Trophoblast cell (in vitro differentiated cells and primary cell): ENCODE data around the gene DCDC2B.

ENCODE experiments used
- DNase-seq, 2 donors: peaks; one replicate each; pipeline ENCODE4 v3.0.0-alpha.2; 2016
- H2AFZ ChIP-seq: 2 replicates; pipeline ENCODE4 v1.6.1; 2013; ENCODE audit warnings: low read length, moderate library complexity, mild to moderate bottlenecking; ENCODE audit not compliant: insufficient read depth, poor library complexity
- H2AK5ac ChIP-seq: 2 replicates; pipeline ENCODE4 v1.6.1; 2013; ENCODE audit warnings: mild to moderate bottlenecking, low read length
- H2BK120ac ChIP-seq: 2 replicates; pipeline ENCODE4 v1.6.1; 2013; ENCODE audit warnings: low read length, mild to moderate bottlenecking, moderate library complexity; ENCODE audit not compliant: insufficient read depth, poor library complexity
- H2BK12ac ChIP-seq: 2 replicates; pipeline ENCODE4 v1.6.1; 2013; ENCODE audit warnings: mild to moderate bottlenecking, low read length, moderate library complexity
- H2BK5ac ChIP-seq: 2 replicates; pipeline ENCODE4 v1.6.1; 2013; ENCODE audit warnings: low read length, low read depth, moderate library complexity, mild to moderate bottlenecking; ENCODE audit not compliant: poor library complexity
- H3K14ac ChIP-seq: 2 replicates; pipeline ENCODE4 v1.6.1; 2013; ENCODE audit warnings: mild to moderate bottlenecking, low read length
- H3K18ac ChIP-seq: 2 replicates; pipeline ENCODE4 v1.6.1; 2013; ENCODE audit warnings: mild to moderate bottlenecking, low read length
- H3K23ac ChIP-seq: 2 replicates; pipeline ENCODE4 v1.6.1; 2013; ENCODE audit warnings: low read length
- H3K27ac ChIP-seq: 2 replicates; pipeline ENCODE4 v1.5.1; 2013; ENCODE audit warnings: low read depth, mild to moderate bottlenecking, inconsistent platforms, low read length, moderate library complexity
- H3K27me3 ChIP-seq: 2 replicates; pipeline ENCODE4 v1.6.1; 2013; ENCODE audit warnings: inconsistent platforms, mild to moderate bottlenecking, low read length, moderate library complexity; ENCODE audit not compliant: insufficient read depth
- H3K36me3 ChIP-seq, 2 experiments: 1 replicate in 1 of 2; 2 replicates in 1 of 2; pipeline ENCODE4 v1.6.1; 2013; ENCODE audit warnings: low read length in 2 of 2, mild to moderate bottlenecking in 2 of 2, moderate library complexity in 1 of 2; ENCODE audit not compliant: insufficient read depth in 2 of 2, control insufficient read depth in 1 of 2
- H3K4ac ChIP-seq: 2 replicates; pipeline ENCODE4 v1.6.1; 2013; ENCODE audit warnings: low read depth, mild to moderate bottlenecking, low read length, moderate library complexity
- H3K4me1 ChIP-seq, 2 experiments: 1 replicate in 1 of 2; 2 replicates in 1 of 2; pipeline ENCODE4 v1.6.1; 2013; ENCODE audit warnings: low read length in 2 of 2, mild to moderate bottlenecking in 2 of 2, moderate library complexity in 1 of 2; ENCODE audit not compliant: insufficient read depth in 2 of 2, control insufficient read depth in 1 of 2
- H3K4me2 ChIP-seq: 2 replicates; pipeline ENCODE4 v1.6.1; 2013; ENCODE audit warnings: inconsistent platforms, mild to moderate bottlenecking, low read length, moderate library complexity
- H3K4me3 ChIP-seq: 2 replicates; pipeline ENCODE4 v1.5.1; 2013; ENCODE audit warnings: mild to moderate bottlenecking, low read depth, low read length, inconsistent platforms
- H3K79me1 ChIP-seq: one replicate; pipeline ENCODE4 v1.6.1; 2013; ENCODE audit warnings: low read length
- H3K79me2 ChIP-seq: 2 replicates; pipeline ENCODE4 v1.6.1; 2013; ENCODE audit warnings: low read length, mild to moderate bottlenecking; ENCODE audit not compliant: control insufficient read depth, insufficient read depth, poor library complexity
- H3K9ac ChIP-seq: 2 replicates; pipeline ENCODE4 v1.6.1; 2013; ENCODE audit warnings: mild to moderate bottlenecking, low read length
- H3K9me3 ChIP-seq: 2 replicates; pipeline ENCODE4 v1.6.1; 2013; ENCODE audit warnings: low read depth, mild to moderate bottlenecking, control low read depth, inconsistent platforms, low read length; ENCODE audit not compliant: insufficient read depth
- H4K12ac ChIP-seq: 2 replicates; pipeline ENCODE4 v1.6.1; 2013; ENCODE audit warnings: low read depth, mild to moderate bottlenecking, low read length, moderate library complexity
- H4K8ac ChIP-seq: 2 replicates; pipeline ENCODE4 v1.6.1; 2013; ENCODE audit warnings: low read depth, mild to moderate bottlenecking, low read length, moderate library complexity
- H4K91ac ChIP-seq: one replicate; pipeline ENCODE4 v1.6.1; 2013; ENCODE audit warnings: low read depth, mild to moderate bottlenecking, low read length, moderate library complexity
- WGBS: extraction: QIAGEN DNeasy Blood & Tissue Kit; methylation state at CpG from one replicate; pipeline ENCODE4 v1.1.7; 2013; ENCODE audit warnings: missing lambda C conversion rate; ENCODE audit not compliant: insufficient read length, insufficient coverage; ENCODE audit errors: extremely low coverage; 5-methylcytosine and 5-hydroxymethylcytosine counted together

Gene DCDC2B

DNA sequence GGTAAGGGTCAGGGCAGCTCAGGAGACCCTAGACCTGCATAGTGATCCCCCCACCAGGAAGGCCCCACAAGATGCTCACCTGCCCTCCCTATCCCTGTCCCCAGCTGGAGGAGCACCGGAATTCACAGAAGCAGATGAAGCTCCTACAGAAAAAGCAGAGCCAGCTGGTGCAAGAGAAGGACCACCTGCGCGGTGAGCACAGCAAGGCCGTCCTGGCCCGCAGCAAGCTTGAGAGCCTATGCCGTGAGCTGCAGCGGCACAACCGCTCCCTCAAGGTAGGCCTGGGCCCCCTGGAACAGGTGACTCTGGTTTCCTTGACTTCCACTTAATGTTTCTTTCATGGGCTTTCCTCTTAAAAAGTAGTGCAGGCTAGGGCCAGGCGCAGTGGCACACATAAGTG lies 21.0 kb upstream of the DCDC2B start:
- Histone ChIP-seq H3K27me3 (no peaks in the 10 kb centered on the region), H4K8ac (no peak overlapping the region), H3K4me2 (no peak overlapping the region)

DNA sequence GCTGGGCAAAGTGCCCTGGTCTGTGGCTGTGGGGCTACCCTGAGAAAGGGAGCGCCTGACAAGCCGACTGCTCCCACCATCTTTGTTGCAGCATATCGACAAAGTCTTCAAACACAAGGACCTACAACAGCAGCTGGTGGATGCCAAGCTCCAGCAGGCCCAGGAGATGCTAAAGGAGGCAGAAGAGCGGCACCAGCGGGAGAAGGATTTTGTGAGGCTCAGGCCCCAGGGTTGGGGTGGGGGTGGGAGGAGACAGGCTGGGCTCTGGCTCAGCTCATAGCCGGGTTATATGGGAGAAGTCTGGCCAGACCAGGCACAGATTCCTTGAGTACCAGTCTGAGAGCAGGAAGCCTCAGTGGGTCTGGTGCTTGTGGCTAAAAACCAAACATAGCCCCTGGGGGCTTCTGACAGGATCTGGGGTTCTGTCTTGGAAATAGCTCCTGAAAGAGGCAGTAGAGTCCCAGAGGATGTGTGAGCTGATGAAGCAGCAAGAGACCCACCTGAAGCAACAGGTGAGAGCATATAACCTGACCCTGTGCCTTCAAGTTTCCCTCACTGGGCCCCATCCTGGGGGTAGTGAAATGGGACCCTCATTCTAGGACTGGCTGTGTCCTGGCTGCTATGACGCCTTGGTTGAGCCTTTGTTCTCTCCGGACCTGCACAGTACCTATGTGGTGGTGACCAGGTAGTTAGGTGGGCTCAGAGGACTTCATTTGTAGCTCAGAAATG lies 16.5 kb upstream of the DCDC2B start:
- H3K27me3 ChIP-seq = no peaks in the 10 kb centered on the region
- no peaks in the 10 kb centered on the region for H3K79me2 ChIP-seq
- no peak for DNase-seq
- H3K79me1 ChIP-seq = no peaks in the 10 kb centered on the region
- H3K4ac ChIP-seq = no peak overlapping the region
- H2AFZ ChIP-seq = no peak overlapping the region
- H2AK5ac ChIP-seq = no peak overlapping the region
- H3K4me1 ChIP-seq = no peaks in the 10 kb centered on the region
- no peak overlapping the region for H2BK5ac ChIP-seq
- no peak overlapping the region for H2BK120ac ChIP-seq
- H4K91ac ChIP-seq = no peak overlapping the region
- H3K9me3 ChIP-seq = peaks cover 1% of the 10 kb centered on the region
- no peak overlapping the region for H3K4me3 ChIP-seq
- H3K9ac ChIP-seq = no peak overlapping the region
- H4K8ac ChIP-seq = no peak overlapping the region
- no peak overlapping the region for H3K18ac ChIP-seq
- H4K12ac ChIP-seq = no peak overlapping the region
- H3K4me2 ChIP-seq = no peak overlapping the region
- no CpG with 5 or more reads among the region's 8 CpGs for WGBS
- H3K14ac ChIP-seq = no peak overlapping the region
- no peak overlapping the region for H3K27ac ChIP-seq
- no peak overlapping the region for H2BK12ac ChIP-seq
- no peak overlapping the region for H3K23ac ChIP-seq
- H3K36me3 ChIP-seq = peaks cover 80 to 93% of the 10 kb centered on the region in 2 experiments

More for the DNA sequence above, 21.0 kb upstream of the DCDC2B start:
- Histone ChIP-seq H3K9ac (no peak overlapping the region), H3K4me1 (no peaks in the 10 kb centered on the region), H4K12ac (no peak overlapping the region), H3K79me2 (no peaks in the 10 kb centered on the region), H3K14ac (no peak overlapping the region), H3K4ac (no peak overlapping the region), H2BK120ac (no peak overlapping the region), H3K9me3 (peaks cover 2% of the 10 kb centered on the region), H3K18ac (no peak overlapping the region), H3K79me1 (no peaks in the 10 kb centered on the region), H3K23ac (no peak overlapping the region), H2BK5ac (no peak overlapping the region), H2AFZ (no peak overlapping the region), H3K36me3 (peaks cover 54 to 71% of the 10 kb centered on the region in 2 experiments), H4K91ac (no peak overlapping the region), H2BK12ac (no peak overlapping the region), H3K4me3 (no peak overlapping the region), H2AK5ac (no peak overlapping the region), H3K27ac (no peak overlapping the region)
- no peak for DNase-seq
- WGBS = no CpG with 5 or more reads among the region's 9 CpGs

DNA sequence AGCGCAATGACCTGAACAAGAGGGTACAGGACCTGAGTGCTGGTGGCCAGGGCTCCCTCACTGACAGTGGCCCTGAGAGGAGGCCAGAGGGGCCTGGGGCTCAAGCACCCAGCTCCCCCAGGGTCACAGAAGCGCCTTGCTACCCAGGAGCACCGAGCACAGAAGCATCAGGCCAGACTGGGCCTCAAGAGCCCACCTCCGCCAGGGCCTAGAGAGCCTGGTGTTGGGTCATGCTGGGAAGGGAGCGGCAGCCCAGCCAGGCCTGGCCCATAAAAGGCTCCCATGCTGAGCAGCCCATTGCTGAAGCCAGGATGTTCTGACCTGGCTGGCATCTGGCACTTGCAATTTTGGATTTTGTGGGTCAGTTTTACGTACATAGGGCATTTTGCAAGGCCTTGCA lies 13.9 kb upstream of the DCDC2B start:
- H3K4me2 ChIP-seq = no peak overlapping the region
- H3K14ac ChIP-seq = no peak overlapping the region
- no peaks in the 10 kb centered on the region for H3K79me1 ChIP-seq
- H4K91ac ChIP-seq = no peak overlapping the region
- no peaks in the 10 kb centered on the region for H3K9me3 ChIP-seq
- H3K4ac ChIP-seq = no peak overlapping the region
- DNase-seq = no peak
- peaks cover 66 to 77% of the 10 kb centered on the region in 2 experiments for H3K36me3 ChIP-seq
- no peak overlapping the region for H2BK12ac ChIP-seq
- WGBS = no CpG with 5 or more reads among the region's 6 CpGs
- no peak overlapping the region for H3K23ac ChIP-seq
- H3K27ac ChIP-seq = no peak overlapping the region
- no peak overlapping the region for H2BK5ac ChIP-seq
- no peaks in the 10 kb centered on the region for H3K4me1 ChIP-seq
- H4K12ac ChIP-seq = no peak overlapping the region
- no peaks in the 10 kb centered on the region for H3K79me2 ChIP-seq
- H3K9ac ChIP-seq = no peak overlapping the region
- H2AK5ac ChIP-seq = no peak overlapping the region
- H2AFZ ChIP-seq = no peak overlapping the region
- no peak overlapping the region for H3K18ac ChIP-seq
- H2BK120ac ChIP-seq = no peak overlapping the region
- H3K4me3 ChIP-seq = no peak overlapping the region
- no peaks in the 10 kb centered on the region for H3K27me3 ChIP-seq
- H4K8ac ChIP-seq = no peak overlapping the region

DNA sequence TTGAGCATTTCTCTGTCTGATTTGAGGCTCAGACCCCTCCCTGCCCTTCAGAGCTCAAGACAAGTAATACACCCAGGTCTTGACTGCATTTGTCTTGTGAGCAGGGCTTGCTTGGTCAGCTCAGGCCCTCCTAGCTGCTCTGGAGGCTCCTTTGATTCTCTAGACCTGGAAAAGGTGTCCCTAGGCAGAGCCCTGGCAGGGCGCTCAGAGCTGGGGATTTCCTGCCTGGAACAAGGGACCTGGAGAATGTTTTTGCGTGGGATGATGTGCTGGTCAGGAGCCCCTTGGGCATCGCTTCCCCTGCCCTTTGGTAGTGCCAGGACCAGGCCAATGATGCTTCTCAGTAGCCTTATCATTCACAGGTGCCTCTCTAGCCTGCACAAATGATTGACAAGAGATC lies 13.4 kb upstream of the DCDC2B start:
- Histone ChIP-seq H3K79me2 (no peaks in the 10 kb centered on the region), H3K4me2 (no peak overlapping the region), H3K79me1 (peaks cover under 1% of the 10 kb centered on the region), H3K27me3 (no peaks in the 10 kb centered on the region), H3K4ac (no peak overlapping the region), H2BK120ac (no peak overlapping the region), H2AFZ (no peak overlapping the region), H3K14ac (no peak overlapping the region), H2BK5ac (no peak overlapping the region), H3K4me3 (no peak overlapping the region), H3K9ac (no peak overlapping the region), H2BK12ac (no peak overlapping the region), H3K23ac (no peak overlapping the region), H3K4me1 (no peaks in the 10 kb centered on the region), H3K27ac (no peak overlapping the region), H4K91ac (no peak overlapping the region), H3K18ac (no peak overlapping the region), H3K9me3 (no peaks in the 10 kb centered on the region), H4K8ac (no peak overlapping the region), H2AK5ac (no peak overlapping the region), H3K36me3 (peaks cover 62 to 72% of the 10 kb centered on the region in 2 experiments), H4K12ac (no peak overlapping the region)
- no peak for DNase-seq
- WGBS = no CpG with 5 or more reads among the region's 3 CpGs
